Stomach (tissue), 9 donors: ENCODE measurements around the gene COL6A5. TPM values are rescaled to one million over a fixed set of nuclear protein-coding genes. Genes with fewer than 3 reads are reported as not detected.

Experiments
- DNase-seq, 2 donors: peaks; one replicate each; pipeline versions ENCODE4 v3.0.0 to v3.0.0-alpha.2; 2013 to 2019
- H3K27ac ChIP-seq, 5 donors: fragments of 200-600 bp in 4 of 5; sonication (generic) in 4 of 5; one replicate each; pipeline ENCODE4 v1.5.1; 2013 to 2019; ENCODE audit warnings: mild to moderate bottlenecking in 1 of 5, moderate library complexity in 1 of 5
- H3K27me3 ChIP-seq, 3 donors: fragments of 200-600 bp; sonication (generic); one replicate each; pipeline ENCODE4 v1.5.1; 2017 to 2019; ENCODE audit warnings: mixed run types in 1 of 3
- H3K36me3 ChIP-seq, 4 donors: fragments of 200-600 bp; sonication (generic); 1 replicate in 3 of 4; 2 replicates in 1 of 4; pipeline ENCODE4 v1.5.1; 2016 to 2019
- H3K4me1 ChIP-seq, 4 donors: fragments of 200-600 bp; sonication (generic); one replicate each; pipeline ENCODE4 v1.5.1; 2016 to 2019
- H3K4me3 ChIP-seq, 4 donors: fragments of 200-600 bp; sonication (generic) in 3 of 4; one replicate each; pipeline ENCODE4 v1.5.1; 2016 to 2019; ENCODE audit warnings: mild to moderate bottlenecking in 1 of 4
- H3K9me3 ChIP-seq, 4 donors: fragments of 200-600 bp; sonication (generic); one replicate each; pipeline ENCODE4 v1.5.1; 2016 to 2019
- CTCF ChIP-seq, 7 experiments: fragments of 450-650 bp in 4 of 7; fragments of 200-600 bp in 3 of 7; sonication (generic) in 3 of 7; IDR thresholded peaks; one replicate each; pipeline ENCODE4 v1.5.1; 2016 to 2019; ENCODE audit warnings: antibody characterized with exemption in 7 of 7, control low read depth in 2 of 7, mild to moderate bottlenecking in 1 of 7
- EP300 ChIP-seq: sonication (generic); formaldehyde crosslinking; IDR thresholded peaks from one replicate; pipeline ENCODE4 v1.6.1; 2017; ENCODE audit warnings: antibody characterized with exemption
- POLR2A ChIP-seq, 4 donors: fragments of 450-650 bp; IDR thresholded peaks; one replicate each; pipeline ENCODE4 v1.6.1; 2016; ENCODE audit warnings: antibody characterized with exemption in 4 of 4, control low read depth in 2 of 4, mild to moderate bottlenecking in 1 of 4, moderate library complexity in 1 of 4
- POLR2AphosphoS5 ChIP-seq, 3 donors: sonication (generic); formaldehyde crosslinking; IDR thresholded peaks; one replicate each; pipeline ENCODE4 v1.6.1; 2016; ENCODE audit warnings: antibody characterized with exemption in 3 of 3
- WGBS, 5 donors: extraction: QIAGEN DNeasy Blood & Tissue Kit in 3 of 5; methylation state at CpG; one replicate each; pipeline versions ENCODE4 v1.1.5 to v1.1.7; 2013 to 2018; 5-methylcytosine and 5-hydroxymethylcytosine counted together
- intact Hi-C: fragments of 100-400 bp; cut with DNase I; formaldehyde crosslinking; loops from one replicate; pipeline ENCODE4 v1.15.1; 2023; ENCODE audit warnings: low total_unique reads
- polyA plus RNA-seq, 3 donors: library from polyadenylated mRNA; stranded (reverse); fragments of 200-250 nt; gene quantifications; one replicate each; pipeline ENCODE4 v1.2.3, GENCODE V29; 2013
- total RNA-seq, 5 donors: library from RNA; depleted of rRNA; stranded (reverse); fragments of >200 nt; gene quantifications; one replicate each; pipeline versions ENCODE4 v1.1.0 to v1.2.3, GENCODE V29; 2014 to 2016
- donor health status: healthy with polysubstance abuse.
- donor health status: Bipolar disorder and iron deficiency.
- donor health status: healthy.

COL6A5 gene
- total and polyA plus RNA-seq, 8 donors: 0.05 to 3.3 (median 0.59) TPM; not detected in 2

GRCh38 chr3:130412991-130413560 is 67.6 kb downstream of the COL6A5 start:
- no peaks in the 10 kb centered on the region for H3K27me3 ChIP-seq
- H3K4me1 ChIP-seq: no peaks in the 10 kb centered on the region
- DNase-seq: no peak
- TF ChIP-seq POLR2A (IDR thresholded peaks at IDR 0.05) (no peak), EP300 (no peak), CTCF (IDR thresholded peaks at IDR 0.05) (no peak), POLR2AphosphoS5 (IDR thresholded peaks at IDR 0.05) (no peak)
- H3K4me3 ChIP-seq: no peak overlapping the region
- no peak overlapping the region for H3K27ac ChIP-seq
- peaks cover 0 to 13% (median 7%) of the 10 kb centered on the region in 4 donors for H3K9me3 ChIP-seq
- 2 to 78% (median 35%) methylated on average over 1 of the region's 1 CpG for WGBS, 5 donors
- no peaks in the 10 kb centered on the region for H3K36me3 ChIP-seq
- intact Hi-C loops: no loop called here

- no peaks in the 10 kb centered on the region for H3K36me3 ChIP-seq
- TF ChIP-seq POLR2AphosphoS5 (IDR thresholded peaks at IDR 0.05) (no peak), EP300 (no peak), POLR2A (IDR thresholded peaks at IDR 0.05) (no peak), CTCF (IDR thresholded peaks at IDR 0.05) (no peak)
- WGBS, 5 donors: 66 to 73% (median 71%) methylated on average over 4 of the region's 4 CpGs
- no peak for DNase-seq
- no peaks in the 10 kb centered on the region for H3K27me3 ChIP-seq
- H3K9me3 ChIP-seq: peaks cover 0 to 2% (median 0%) of the 10 kb centered on the region in 4 donors
- no peak overlapping the region for H3K27ac ChIP-seq
- no peak overlapping the region for H3K4me3 ChIP-seq
- intact Hi-C loops: no loop called here
- no peaks in the 10 kb centered on the region for H3K4me1 ChIP-seq
These were observed 69.0 kb downstream of the COL6A5 start for GRCh38 chr3:130414457-130414856.

- no peak overlapping the region for H3K4me3 ChIP-seq
- intact Hi-C loops: no loop called here
- 66 to 86% (median 79%) methylated on average over 2 of the region's 2 CpGs for WGBS, 5 donors
- no peak overlapping the region for H3K27ac ChIP-seq
- DNase-seq: no peak
- H3K36me3 ChIP-seq: no peaks in the 10 kb centered on the region
- no peaks in the 10 kb centered on the region for H3K27me3 ChIP-seq
- no peaks in the 10 kb centered on the region for H3K9me3 ChIP-seq
- no peaks in the 10 kb centered on the region for H3K4me1 ChIP-seq
- TF ChIP-seq CTCF (IDR thresholded peaks at IDR 0.05): no peak
- no peak for TF ChIP-seq POLR2AphosphoS5 (IDR thresholded peaks at IDR 0.05)
- TF ChIP-seq POLR2A (IDR thresholded peaks at IDR 0.05): no peak
- no peak for TF ChIP-seq EP300
These were observed 75.0 kb downstream of the COL6A5 start for GRCh38 chr3:130420466-130420865.

- 88 to 92% (median 90%) methylated on average over 4 of the region's 4 CpGs for WGBS, 5 donors
- intact Hi-C loops: no loop called here
These were observed 77.6 kb downstream of the COL6A5 start for GRCh38 chr3:130423064-130423463.

More at GRCh38 chr3:130423064-130423463, 77.6 kb downstream of the COL6A5 start:
- H3K9me3 ChIP-seq: no peaks in the 10 kb centered on the region
- H3K4me1 ChIP-seq: no peaks in the 10 kb centered on the region
- no peaks in the 10 kb centered on the region for H3K36me3 ChIP-seq
- DNase-seq: no peak
- H3K27me3 ChIP-seq: no peaks in the 10 kb centered on the region
- no peak overlapping the region for H3K27ac ChIP-seq
- H3K4me3 ChIP-seq: no peak overlapping the region
- TF ChIP-seq POLR2AphosphoS5 (IDR thresholded peaks at IDR 0.05) (no peak), CTCF (IDR thresholded peaks at IDR 0.05) (no peak), POLR2A (IDR thresholded peaks at IDR 0.05) (no peak), EP300 (no peak)
